HG03442 (cell line): ENCODE measurements around the gene CAMSAP2.

ENCODE experiments used
- ATAC-seq: cut with Tn5 transposase; IDR thresholded peaks from one replicate; pipeline ENCODE4 v1.9.1; 2021; ENCODE audit warnings: mild to moderate bottlenecking, moderate library complexity; ENCODE audit not compliant: unreplicated experiment

CAMSAP2 gene

DNA sequence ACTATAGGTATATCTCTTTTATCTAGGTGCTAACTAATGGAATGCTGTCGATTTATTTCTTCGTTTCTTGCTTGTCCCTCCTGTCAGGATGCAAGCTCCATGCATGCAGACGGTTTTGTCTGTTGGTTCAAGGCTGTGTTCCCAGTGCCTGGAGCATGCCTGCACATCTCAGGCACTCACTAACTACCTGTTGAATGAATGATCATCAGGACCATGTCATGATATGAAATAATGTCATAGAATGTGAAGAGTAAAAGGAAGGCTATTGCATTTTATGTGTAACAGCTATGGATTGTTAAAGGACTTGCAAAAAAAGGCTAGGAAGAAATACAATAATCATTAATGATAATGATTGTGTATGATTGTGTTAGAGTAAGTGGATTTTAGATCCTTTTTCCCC, 138.3 kb downstream of the CAMSAP2 start:
- no peak for ATAC-seq

DNA sequence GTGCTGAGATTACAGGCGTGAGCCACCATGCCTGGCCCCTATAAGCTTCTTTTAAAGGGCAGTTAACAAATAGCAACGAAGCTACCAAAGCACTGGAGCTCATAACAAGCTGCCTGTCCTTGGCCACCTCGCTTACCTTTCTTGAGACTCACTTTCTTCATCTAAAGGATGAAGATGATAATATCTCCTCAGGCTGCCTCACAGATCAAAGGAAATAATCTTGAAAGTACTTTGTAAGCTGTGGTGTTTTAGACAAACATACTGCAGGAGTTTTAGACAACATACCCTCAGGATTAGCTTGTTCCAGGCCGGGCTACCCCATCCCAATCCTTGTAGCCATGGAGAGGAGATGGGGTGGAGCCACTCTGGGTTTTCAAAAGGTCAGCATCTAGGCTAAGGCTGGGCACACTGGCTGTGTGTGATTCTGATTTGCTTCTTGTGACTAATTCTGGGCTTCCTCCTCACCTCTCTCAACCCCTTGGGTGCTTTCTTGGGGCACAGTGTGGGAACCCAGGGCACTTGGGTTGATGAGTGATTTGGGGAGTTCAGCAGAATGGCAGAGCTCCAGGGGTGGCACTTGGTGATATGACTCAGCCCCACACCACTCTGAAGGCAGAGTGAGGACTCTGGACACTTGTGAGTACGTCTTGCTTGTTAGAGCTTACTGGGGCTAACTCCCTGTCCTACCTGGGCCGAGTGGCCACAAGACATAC, 139.3 kb downstream of the CAMSAP2 start:
- peak; percentile 73 for ATAC-seq

DNA sequence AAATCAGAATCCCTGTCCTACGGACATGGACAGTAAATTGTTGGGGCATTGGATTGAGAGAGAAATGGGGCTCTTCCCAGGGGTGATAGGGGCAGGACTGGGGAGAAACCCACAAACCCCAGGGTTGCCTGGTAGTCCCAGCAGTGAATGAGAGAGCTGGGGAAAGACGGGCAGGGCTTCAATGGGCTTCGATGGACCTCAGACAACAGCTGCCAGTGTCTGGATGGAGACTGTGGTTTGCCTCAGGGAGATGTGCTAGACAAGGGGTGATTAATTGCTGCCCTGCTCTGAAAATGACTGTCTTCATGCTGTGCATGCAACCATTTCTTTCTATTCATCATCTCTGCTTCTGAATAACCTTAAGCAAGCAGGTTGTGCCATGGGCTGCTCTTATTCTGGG, 141.5 kb downstream of the CAMSAP2 start:
- peak; percentile 80 for ATAC-seq

DNA sequence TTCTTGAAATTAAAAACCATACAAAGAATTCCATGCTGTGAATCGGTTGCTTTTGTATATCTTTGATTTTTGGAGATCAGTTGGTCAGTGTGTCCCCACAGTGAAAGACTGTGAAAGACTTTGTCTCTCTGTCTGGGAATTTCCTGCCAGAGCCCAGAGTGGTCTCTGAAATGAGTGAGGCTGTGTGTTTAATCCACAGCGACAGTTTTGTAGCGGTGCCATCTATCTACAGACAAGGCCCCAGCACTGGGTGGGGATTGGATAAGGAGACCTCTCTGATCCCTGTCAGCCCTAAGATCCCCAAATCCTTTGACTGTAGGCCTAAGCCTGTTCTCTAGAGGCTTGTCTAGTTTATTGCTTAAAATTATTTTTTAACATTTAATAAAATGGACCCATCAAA, 144.4 kb downstream of the CAMSAP2 start:
- ATAC-seq = no peak

DNA sequence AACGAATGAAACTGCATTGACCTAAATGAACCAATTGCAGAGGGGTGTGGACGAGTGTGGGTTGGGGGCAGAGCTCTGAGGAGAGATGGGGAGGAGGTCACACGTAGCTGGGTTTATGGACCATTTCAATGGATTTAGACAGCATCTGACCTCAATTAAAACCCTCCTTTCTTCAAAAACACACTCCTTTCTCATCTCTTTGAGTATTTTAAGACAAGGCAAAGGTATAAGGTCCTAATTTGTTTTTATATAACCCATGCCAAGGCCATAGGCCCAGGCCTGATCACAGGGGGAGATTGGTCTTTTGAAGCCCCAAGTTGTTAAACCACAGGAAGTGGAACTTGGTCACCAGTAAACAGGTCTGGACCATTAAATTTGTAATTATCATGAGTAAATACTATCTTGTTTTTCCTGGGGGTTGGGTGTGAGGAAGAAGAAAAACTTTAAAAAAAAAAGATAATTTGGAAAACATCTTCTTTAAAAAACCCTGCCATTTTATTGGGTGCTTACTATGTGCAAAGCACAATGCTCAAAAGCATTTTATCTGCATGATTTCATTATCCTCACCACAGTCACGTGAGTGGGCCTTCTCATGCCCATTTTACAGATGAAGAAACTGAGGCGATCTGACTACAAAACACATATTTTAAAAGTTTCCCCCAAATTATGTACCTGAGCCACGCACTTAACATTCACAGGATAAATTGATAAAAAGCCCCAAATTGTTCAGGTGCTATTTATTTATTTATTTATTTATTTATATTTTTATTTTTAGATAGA, 147.1 kb downstream of the CAMSAP2 start:
- ATAC-seq = no peak

DNA sequence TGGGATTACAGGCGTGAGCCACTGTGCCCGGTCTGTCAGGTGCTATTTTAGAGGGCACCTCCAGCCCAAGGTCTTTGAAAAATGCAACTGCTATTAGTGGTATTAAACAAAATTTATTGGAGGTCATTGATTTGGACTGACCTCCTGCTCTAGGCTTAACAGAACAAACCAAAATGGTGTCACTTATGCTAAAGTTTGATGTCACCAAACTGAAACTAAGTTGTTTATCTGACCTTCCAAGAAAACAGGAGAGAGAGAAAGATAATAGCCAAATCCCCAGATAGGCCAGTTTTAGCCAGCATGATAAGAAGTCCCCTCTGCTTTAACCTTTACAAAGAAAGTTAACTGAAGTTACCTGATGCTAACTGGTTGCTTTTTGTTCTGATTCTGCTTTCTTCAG, 147.9 kb downstream of the CAMSAP2 start:
- ATAC-seq = no peak

DNA sequence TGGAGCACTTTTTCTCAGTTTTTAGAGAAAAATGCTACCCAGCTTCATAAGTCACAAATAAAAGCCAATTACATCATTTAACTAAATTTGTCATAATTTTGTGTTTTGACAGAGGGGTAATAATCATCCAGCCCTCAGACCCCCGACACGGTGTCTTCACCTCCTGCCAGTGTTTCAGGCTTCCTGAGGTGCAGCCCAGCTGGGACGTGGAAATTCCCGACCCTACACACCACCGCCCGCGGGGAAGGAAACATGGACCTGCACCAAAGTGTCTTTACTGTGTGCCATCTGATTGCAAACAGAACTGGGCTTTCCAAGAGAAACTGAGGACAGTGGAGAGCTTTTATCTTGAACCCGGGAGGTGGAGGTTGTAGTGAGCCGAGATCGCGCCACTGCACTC, 148.3 kb downstream of the CAMSAP2 start:
- ATAC-seq = no peak

DNA sequence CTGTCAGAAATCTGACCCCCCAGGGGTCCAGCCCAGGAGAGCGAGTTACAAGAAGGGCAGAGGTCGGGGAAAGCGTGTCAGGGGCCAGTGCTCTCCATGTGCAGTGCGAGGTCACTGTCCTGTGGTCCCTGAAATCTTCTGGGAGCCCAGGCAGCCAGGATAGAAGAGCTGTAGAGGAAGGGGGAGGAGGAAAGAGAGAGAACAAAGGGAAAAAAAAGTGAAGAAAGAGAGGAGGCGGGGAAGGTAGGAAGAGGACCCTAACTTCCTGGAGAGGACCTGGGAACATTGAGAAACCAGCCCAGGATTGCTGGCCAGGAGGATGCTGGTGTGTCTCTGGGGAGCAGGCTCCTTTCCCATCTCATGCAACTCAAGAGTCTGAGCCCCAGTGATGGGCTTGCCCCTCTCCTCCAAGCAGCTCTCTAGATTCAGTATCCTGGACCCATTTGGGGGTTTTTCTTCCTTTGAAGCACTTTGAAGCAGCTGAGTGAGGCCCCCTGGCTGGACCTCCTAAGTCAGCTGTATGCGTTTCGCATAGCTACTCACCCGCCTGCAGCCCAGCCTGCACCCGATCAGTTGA, 149.2 kb downstream of the CAMSAP2 start:
- ATAC-seq = no peak

DNA sequence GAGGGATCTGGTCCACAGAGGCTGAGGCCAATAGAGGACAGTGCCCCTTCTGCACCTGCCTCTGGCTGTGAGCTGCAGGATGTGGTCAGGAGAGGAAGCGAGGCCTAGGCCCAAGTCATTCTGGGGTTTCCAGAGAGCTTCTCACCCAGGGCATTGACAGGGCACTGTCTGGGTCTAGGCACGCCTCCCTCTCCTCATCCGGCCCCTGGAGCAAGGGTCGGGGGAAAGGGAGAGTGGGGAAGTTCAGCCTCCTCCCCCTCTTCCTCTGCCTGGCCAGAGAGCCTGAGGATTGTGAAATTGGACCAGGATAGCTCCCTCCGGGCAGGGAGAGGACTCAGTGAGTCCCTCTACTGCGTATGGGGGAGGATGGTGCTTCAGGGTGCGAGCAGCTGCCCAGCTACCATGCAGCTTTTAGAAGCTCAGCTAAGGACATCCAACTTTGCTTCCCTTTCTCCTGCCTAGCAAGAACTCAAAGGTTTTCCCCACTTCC, 149.7 kb downstream of the CAMSAP2 start:
- ATAC-seq = peak; percentile 93

DNA sequence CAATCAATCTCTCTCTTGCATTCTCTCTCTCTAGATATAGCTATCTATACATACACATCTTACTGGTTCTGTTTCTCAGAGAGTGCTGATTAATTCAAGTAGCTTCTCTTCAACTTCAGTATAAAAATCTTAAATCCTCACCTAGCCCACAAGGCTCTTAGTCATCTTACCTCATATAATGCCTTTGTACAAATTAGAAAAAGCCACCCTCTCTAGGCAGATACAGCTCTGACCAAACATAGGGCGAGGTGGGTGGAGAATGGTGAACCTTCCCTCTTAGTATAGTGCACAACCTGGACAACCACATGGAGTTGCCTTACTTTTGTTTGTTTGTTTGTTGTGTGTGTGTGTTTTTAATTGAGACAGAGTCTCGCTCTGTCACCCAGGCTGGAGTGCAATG, 150.9 kb downstream of the CAMSAP2 start:
- no peak for ATAC-seq

DNA sequence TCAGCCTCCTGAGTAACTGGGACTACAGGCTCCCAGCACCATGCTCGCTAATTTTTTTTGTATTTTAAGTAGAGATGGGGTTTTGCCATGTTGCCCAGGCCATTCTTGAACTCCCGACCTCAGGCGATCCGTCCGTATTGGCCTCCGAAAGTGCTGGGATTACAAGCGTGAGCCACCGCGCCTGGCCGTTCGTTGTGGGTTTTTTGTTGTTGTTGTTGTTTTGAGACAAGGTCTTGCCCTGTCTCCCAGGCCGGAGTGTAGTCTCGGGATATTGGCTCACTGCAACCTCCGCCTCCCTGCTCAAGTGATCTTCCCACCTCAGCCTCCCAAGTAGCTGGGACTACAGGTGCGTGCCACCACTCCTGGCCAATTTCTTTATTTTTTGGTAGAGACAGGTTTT, 151.3 kb downstream of the CAMSAP2 start:
- ATAC-seq = no peak

DNA sequence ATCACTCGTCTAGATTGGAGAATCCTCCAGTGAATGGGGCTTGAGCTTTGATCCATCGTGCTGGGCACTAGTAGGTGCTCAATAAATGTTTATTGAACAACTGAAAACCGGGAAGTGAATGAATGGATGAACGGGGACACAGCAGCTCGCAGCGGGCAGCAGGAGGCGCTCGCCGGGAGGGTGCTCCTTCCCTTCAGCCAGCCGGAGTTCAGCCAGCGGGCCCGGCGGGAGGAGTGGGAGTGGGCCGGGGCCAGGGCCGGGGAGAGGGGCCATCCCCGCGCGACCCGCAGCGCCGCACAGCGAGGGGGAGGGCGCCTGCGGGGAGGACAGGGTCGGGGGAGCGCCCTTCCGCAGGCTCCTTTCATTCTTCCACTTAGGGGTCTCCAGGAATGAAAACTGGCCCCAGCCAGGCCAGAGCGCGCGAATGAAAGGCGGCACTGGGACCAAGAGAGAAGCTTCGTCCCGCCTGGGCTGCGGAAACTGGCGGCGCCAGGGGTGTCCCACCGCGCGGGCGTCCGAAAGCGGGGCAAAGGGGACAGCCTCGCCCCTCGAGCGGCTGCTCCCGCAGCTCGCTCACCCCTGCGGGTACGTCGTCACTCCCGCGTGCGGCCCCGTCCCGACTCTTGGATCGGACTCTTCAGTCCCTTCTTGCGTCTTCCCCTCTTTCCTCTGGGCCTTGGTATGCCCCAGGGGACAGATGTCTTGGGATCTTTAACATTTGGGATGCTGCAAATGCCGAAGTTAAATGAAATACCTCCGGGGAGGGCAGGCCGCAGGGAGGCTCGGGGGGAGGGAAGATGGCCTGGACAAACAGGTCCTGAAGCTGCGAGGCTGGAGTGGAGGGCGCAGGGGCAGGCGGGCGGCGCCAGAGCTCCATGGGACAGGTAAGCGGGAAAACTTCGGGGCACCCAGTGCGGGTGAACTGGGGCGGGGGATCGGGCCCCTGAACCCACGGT, 152.4 kb downstream of the CAMSAP2 start:
- no peak for ATAC-seq

DNA sequence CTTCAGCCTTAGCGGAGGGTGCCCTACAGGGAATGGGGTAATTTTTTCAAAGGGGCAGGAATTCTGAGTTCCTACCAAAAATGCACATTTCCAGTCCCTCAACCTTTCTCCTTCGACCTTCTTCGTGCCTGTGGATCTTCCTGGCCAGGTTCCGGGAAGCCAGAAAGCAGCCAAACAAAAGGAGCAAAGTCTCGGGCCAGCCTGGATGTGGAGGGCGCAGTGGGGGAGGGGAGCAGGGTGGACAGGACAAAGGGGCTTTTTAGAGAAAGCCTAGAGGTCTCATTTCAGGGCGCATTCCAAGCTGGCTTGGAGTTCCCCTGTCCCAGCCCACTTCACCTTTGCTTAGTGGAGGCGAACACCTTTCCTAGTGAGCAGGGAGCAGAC, 153.1 kb downstream of the CAMSAP2 start:
- no peak for ATAC-seq

DNA sequence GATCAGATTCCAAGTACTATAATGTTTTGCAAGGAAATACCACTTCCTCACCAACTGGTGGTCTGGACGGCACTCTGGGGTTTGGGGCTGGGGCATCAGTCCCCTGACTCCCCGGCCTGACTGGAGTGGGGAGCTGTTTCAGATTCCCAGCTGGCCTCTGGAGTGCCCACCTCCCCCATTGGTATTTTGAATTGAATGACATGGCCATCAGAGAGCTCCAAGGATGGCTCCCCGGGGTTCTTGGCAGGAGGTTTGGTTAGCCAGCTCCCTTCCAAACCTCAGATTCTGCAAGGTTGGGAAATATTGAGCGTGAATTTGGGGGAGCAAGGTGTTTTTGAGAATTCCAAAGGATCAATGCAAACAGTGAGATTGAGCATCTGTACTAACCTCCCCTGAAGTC, 153.9 kb downstream of the CAMSAP2 start:
- ATAC-seq = no peak

DNA sequence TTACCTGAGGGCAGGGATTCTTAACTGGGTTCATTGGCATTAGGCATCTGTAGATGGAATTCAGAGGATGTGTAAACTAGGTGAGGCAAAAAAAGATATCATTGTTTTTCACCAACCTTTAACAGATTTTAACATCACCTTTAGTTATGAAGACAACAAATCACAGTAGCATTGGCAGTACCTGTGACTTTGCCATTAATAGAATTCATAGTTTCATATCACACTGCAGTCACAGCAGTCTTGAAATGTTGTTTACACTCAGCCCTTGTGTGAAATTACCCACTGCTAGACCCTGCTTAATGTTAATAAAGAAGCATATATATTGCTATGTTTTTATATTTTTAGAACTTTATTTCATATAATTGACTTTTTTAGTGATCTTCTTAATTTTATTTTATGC, 154.3 kb downstream of the CAMSAP2 start:
- ATAC-seq = no peak

DNA sequence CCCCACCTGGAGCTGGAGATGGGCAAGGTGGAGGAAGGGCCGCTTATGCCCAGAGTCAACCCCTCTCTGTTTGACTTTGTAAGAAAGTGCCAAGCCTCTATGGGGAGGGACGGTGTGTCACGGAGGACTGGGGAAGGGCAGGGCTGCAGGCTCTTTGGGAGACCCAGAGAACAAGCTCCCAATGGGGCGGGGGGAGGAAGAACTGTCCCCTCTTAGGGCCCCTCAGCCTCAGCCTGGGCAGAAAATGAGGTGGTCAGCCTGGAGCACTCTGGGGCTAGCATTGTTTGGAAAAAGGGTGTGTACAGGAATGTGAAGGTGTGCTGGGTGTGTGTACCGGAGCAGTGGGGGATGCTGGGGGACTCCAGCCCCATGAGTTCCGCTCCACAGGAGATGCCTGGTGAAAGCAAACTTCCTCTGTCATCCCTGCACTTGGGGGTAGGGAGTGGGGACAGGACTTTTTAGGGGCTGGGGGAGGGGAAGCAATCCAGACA, 154.8 kb downstream of the CAMSAP2 start:
- ATAC-seq = no peak

DNA sequence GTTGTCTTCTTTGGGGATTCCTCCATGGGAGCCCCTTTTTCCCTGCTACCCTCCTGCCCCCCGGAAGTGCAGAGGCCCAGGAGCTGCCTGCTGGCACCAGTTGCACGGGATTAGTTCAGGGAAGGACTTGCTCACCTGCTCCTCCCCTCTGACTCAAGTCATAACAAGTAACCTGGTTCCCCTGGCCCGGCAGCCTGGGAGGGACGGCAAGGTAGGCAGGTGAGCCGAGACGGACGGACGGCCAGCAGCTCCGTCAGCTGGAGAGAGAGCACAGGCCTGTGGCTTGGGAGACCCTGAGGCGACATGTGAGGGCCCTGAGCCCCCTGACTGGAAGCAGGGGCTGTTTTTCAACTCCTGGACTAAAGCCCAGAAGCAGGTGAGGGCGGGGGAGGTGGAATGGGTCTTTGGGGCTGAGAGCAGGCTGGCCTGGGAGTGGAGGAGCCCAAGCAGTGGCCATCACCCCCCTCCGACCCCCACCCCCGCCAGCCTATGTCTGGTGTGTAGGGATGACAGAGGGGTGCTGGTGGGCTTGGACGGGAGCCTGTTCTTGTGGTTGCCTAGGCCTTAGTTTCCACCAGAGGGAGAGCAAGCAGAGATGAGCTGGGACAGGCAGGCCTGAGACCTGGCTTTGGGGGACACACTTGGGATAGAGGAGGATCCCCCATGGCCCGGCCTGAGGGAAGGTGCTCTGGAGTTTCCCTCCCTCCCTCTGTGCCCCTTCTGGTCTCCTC, 156.2 kb downstream of the CAMSAP2 start, which contains the start of gene INAVA:
INAVA (plus strand) TSS at position 189 of the 731 bp plus-strand sequence. CDS start 3,501 bp downstream, outside the sequence.
- ATAC-seq = no peak

DNA sequence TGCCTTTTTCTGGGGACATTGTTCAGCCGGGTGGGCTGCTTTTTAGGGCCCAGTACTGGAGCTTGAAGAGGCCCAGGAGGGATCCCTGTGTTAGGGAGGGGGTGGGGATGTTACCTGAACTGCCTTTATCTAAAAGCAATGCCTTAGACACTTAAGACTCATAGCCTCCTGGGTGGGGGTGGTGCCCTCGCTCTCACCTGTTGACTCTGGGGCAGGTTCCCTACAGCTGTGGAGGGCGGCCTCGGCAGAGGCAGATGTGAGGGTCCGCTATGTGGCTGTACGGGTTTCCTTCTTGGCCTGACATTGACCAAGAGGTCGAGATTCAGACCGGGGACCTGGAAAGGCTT, 156.7 kb downstream of the CAMSAP2 start:
- no peak for ATAC-seq

DNA sequence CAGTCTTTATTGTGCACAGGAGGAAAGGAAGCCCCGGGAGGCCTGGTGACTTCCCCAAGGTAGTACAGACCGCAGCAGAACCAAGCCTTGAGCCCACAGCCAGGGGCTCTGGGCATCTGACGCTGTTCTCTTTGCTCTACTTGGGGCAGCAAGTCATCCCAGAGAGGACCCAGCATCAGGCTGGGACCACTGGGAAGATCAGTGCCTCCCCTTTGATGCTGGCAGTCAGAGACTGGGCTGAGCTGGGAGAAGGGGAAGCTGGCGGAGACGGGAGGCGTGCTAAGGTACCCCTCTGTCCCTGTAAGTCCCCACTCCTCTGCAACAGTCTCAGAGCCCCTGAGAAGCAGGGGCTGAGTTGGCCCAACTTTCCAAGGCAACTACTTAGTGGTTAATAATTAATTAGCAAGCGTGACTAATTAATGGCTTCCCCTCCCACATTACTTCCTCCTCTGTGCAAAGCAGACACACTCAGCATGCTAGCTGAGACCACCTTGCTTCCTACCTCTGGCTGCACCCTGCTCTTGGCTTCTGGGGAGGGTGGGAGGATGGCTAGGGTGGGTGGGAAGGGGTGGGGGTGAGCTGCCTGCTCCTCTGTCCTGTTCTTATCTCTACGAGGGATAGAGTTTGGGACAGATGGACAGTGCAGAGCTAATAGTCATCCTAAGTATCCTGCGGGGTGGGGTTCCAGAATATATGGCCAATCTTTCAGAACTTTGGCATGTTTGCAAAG, 157.3 kb downstream of the CAMSAP2 start:
- ATAC-seq = no peak
